Smooth muscle cell (in vitro differentiated cells): ENCODE results near the gene SOX14. TPM values are rescaled to one million over a fixed set of nuclear protein-coding genes. Genes with fewer than 3 reads are reported as not detected.

Source experiments
- DNase-seq: peaks from one replicate; lab custom pipeline; 2025; ENCODE audit not compliant: unreplicated experiment; lab: John Stamatoyannopoulos, UW
- H2AFZ ChIP-seq: fragments of 200-600 bp; sonication (generic); 2 replicates; pipeline ENCODE4 v1.6.0; 2016; ENCODE audit warnings: antibody characterized with exemption, low read depth, mild to moderate bottlenecking
- H3F3A ChIP-seq: fragments of 200-600 bp; sonication (generic); 2 replicates; pipeline ENCODE4 v1.6.0; 2017; ENCODE audit warnings: antibody characterized with exemption, low read depth
- H3K27ac ChIP-seq: fragments of 200-600 bp; sonication (generic); 2 replicates; pipeline ENCODE4 v1.5.1; 2016; ENCODE audit warnings: low read depth, mild to moderate bottlenecking
- H3K27me3 ChIP-seq: fragments of 200-600 bp; sonication (generic); 2 replicates; pipeline ENCODE4 v1.6.1; 2016; ENCODE audit warnings: low read depth, mild to moderate bottlenecking
- H3K36me3 ChIP-seq: fragments of 200-600 bp; sonication (generic); 2 replicates; pipeline ENCODE4 v1.5.1; 2016; ENCODE audit warnings: low read depth
- H3K4me1 ChIP-seq: fragments of 200-600 bp; sonication (generic); 2 replicates; pipeline ENCODE4 v1.5.1; 2016; ENCODE audit warnings: low read depth
- H3K4me2 ChIP-seq: fragments of 200-600 bp; sonication (generic); 2 replicates; pipeline ENCODE4 v1.6.0; 2016; ENCODE audit warnings: mild to moderate bottlenecking
- H3K4me3 ChIP-seq: fragments of 200-600 bp; sonication (generic); 2 replicates; pipeline ENCODE4 v1.5.1; 2016; ENCODE audit warnings: mild to moderate bottlenecking
- H3K79me2 ChIP-seq: fragments of 200-600 bp; sonication (generic); 2 replicates; pipeline ENCODE4 v1.6.0; 2016; ENCODE audit warnings: low read depth, mild to moderate bottlenecking
- H3K9ac ChIP-seq: fragments of 200-600 bp; sonication (generic); 2 replicates; pipeline ENCODE4 v1.6.0; 2016; ENCODE audit warnings: low read depth
- H3K9me3 ChIP-seq: fragments of 200-600 bp; sonication (generic); replicated peaks from 2 replicates; pipeline ENCODE4 v1.5.1; 2016; ENCODE audit warnings: low read depth
- H4K20me1 ChIP-seq: fragments of 200-600 bp; sonication (generic); 2 replicates; pipeline ENCODE4 v1.6.0; 2016; ENCODE audit warnings: low read depth
- WGBS: methylation state at CpG from one replicate; pipeline ENCODE4 v1.1.7; 2016; ENCODE audit warnings: low lambda C conversion rate; 5-methylcytosine and 5-hydroxymethylcytosine counted together
- polyA plus RNA-seq: library from polyadenylated mRNA; unstranded; fragments of >200 nt; fragmentation: Nextera tagmentation; extraction: Ambion mirVana; gene quantifications from 2 replicates; pipeline ENCODE4 v1.2.1, GENCODE V29; 2016
- total RNA-seq: library from RNA; depleted of rRNA; stranded (reverse); fragments of >200 nt; gene quantifications from 2 replicates; pipeline ENCODE4 v1.2.3, GENCODE V29; 2014
- TF ChIP-seq, protein P1 (sequence below): fragments of 200-600 bp; sonication (generic); IDR thresholded peaks from 2 replicates; pipeline ENCODE4 v1.5.1; 2017; ENCODE audit warnings: borderline replicate concordance, mild to moderate bottlenecking, antibody characterized with exemption; ENCODE audit not compliant: insufficient read depth, poor library complexity, severe bottlenecking

SOX14 gene
- total and polyA plus RNA-seq, 2 experiments from 2014 or later = not detected

DNA sequence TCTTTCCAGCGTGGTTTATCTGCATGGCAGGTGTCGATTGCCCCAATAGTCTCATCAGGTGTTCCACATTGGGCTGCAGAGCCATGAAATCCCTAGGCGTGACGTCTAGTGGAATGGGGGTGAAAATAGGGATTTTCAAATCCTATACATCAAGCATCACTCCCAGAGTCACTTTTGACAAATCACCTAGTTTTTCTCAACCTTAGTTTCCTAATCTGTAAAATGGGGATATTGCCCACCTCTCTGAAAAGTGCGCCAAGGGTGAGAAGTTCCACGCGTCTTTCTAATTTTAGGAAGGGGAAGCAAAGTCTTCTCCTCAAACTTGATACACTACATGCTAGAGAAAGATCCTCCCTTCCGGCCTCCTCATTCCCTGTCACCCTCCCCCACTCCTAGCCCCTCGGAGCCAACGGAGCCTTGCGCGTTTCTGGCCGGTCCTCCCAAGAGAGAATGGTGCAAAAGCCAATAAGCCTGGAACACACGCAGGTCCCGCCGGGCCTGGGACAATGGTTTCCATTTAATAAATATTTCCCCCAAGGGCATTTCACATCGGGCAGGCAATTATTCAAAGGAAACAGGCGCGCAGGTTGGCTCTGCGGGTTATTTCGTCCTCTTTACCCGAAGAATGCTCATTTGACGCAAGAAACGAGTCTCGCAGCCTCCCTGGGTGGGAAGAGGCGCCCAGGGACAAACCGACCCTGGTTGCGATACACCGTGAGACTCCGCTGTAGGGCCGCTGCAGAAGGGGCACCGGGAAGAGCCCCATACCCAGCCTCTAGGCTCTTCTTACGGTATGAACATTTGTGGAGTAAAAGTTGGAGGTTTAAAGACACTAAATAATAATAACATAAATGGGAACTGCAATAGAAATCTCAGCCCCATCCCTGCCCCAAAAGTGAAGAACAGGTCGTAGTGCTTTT, 1.2 kb upstream of the SOX14 start:
- H4K20me1 ChIP-seq = no peaks in the 10 kb centered on the region
- no peaks in the 10 kb centered on the region for H3K79me2 ChIP-seq
- no peak overlapping the region for H2AFZ ChIP-seq
- peak overlapping the region; percentile 72 for H3K4me2 ChIP-seq
- peaks cover 30% of the 10 kb centered on the region for H3K4me1 ChIP-seq
- no peaks in the 10 kb centered on the region for H3K36me3 ChIP-seq
- TF ChIP-seq, protein P1, sequence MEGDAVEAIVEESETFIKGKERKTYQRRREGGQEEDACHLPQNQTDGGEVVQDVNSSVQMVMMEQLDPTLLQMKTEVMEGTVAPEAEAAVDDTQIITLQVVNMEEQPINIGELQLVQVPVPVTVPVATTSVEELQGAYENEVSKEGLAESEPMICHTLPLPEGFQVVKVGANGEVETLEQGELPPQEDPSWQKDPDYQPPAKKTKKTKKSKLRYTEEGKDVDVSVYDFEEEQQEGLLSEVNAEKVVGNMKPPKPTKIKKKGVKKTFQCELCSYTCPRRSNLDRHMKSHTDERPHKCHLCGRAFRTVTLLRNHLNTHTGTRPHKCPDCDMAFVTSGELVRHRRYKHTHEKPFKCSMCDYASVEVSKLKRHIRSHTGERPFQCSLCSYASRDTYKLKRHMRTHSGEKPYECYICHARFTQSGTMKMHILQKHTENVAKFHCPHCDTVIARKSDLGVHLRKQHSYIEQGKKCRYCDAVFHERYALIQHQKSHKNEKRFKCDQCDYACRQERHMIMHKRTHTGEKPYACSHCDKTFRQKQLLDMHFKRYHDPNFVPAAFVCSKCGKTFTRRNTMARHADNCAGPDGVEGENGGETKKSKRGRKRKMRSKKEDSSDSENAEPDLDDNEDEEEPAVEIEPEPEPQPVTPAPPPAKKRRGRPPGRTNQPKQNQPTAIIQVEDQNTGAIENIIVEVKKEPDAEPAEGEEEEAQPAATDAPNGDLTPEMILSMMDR = no peak
- H3F3A ChIP-seq = no peaks in the 10 kb centered on the region
- 7% methylated on average over 34 of the region's 34 CpGs for WGBS
- H3K27me3 ChIP-seq = peaks cover 98% of the 10 kb centered on the region
- no peak overlapping the region for H3K9ac ChIP-seq
- H3K27ac ChIP-seq = no peak overlapping the region
- no peak for DNase-seq
- no peak overlapping the region for H3K4me3 ChIP-seq
- no peaks in the 10 kb centered on the region for H3K9me3 ChIP-seq

DNA sequence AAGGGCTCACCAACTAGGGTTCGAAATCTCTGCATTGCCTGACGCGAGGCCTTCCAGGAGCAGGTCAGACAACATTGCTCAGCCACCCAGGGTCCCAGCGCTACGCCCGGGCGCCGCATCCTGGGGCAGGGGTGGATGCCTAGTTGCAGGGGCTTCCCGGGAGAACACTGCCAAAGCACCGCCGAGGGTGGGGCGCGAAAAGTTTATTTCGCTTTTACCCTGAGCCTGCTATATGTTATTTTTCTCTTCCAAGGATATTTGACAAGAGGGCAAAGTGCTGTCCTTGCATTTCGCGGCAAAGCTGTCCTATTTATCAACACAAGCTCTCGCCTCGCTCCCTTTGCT, 549 bp upstream of the SOX14 start:
- Histone ChIP-seq H3K27me3 (peaks cover 98% of the 10 kb centered on the region), H3F3A (no peaks in the 10 kb centered on the region), H3K4me2 (peak overlapping the region; percentile 72), H3K79me2 (no peaks in the 10 kb centered on the region), H3K4me3 (peak overlapping the region; percentile 36), H3K27ac (no peak overlapping the region), H3K36me3 (no peaks in the 10 kb centered on the region), H3K4me1 (peaks cover 36% of the 10 kb centered on the region), H3K9ac (no peak overlapping the region), H3K9me3 (no peaks in the 10 kb centered on the region), H4K20me1 (no peaks in the 10 kb centered on the region), H2AFZ (no peak overlapping the region)
- TF ChIP-seq, protein P1 = no peak
- 1% methylated on average over 18 of the region's 18 CpGs for WGBS
- DNase-seq = no peak

DNA sequence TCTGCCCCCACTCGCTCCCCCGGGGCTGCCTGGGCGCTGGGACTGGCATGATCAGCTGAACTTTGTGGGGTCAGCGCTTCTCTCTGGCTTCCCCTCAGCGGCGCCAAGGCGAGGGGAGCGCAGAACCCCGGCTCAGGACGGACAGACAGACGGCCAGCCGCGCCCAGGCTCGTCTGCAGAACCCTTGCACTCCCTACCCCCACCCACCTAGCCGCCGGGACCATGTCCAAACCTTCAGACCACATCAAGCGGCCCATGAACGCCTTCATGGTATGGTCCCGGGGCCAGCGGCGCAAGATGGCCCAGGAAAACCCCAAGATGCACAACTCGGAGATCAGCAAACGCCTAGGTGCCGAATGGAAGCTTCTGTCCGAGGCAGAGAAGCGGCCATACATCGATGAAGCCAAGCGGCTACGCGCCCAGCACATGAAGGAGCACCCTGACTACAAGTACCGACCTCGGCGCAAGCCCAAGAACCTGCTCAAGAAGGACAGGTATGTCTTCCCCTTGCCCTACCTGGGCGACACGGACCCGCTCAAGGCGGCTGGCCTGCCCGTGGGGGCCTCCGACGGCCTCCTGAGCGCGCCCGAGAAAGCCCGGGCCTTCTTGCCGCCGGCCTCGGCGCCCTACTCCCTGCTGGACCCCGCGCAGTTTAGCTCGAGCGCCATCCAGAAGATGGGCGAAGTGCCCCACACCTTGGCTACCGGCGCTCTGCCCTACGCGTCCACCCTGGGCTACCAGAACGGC, 621 bp downstream of the SOX14 start:
- H3K9ac ChIP-seq = no peak overlapping the region
- H3K27ac ChIP-seq = no peak overlapping the region
- H3K4me2 ChIP-seq = peak overlapping the region; percentile 26
- H3K79me2 ChIP-seq = no peaks in the 10 kb centered on the region
- no peak for DNase-seq
- H2AFZ ChIP-seq = no peak overlapping the region
- H3K4me1 ChIP-seq = peaks cover 46% of the 10 kb centered on the region
- H3K27me3 ChIP-seq = peaks cover 100% of the 10 kb centered on the region
- H3F3A ChIP-seq = no peaks in the 10 kb centered on the region
- H3K4me3 ChIP-seq = no peak overlapping the region
- no peaks in the 10 kb centered on the region for H3K9me3 ChIP-seq
- WGBS = 2% methylated on average over 47 of the region's 58 CpGs
- no peaks in the 10 kb centered on the region for H3K36me3 ChIP-seq
- TF ChIP-seq, protein P1 = no peak
- H4K20me1 ChIP-seq = no peaks in the 10 kb centered on the region
